Measurements from ENCODE around the gene IGSF23.

- TF ChIP-seq CTCF (IDR thresholded peaks at IDR 0.05) (no peak), POLR2AphosphoS5 (IDR thresholded peaks at IDR 0.05) (no peak)
Measured at GRCh38 chr19:44661205-44661604, 47.8 kb downstream of the IGSF23 start.
